K562 (cell line): Measurements from ENCODE around the gene CRACR2B. TPM values are rescaled to one million over a fixed set of nuclear protein-coding genes. Genes with fewer than 3 reads are reported as not detected.

Experiments used
- ARHGAP35 ChIP-seq: fragments of 450-650 bp; IDR thresholded peaks from 2 replicates; pipeline ENCODE4 v1.6.1; 2018; ENCODE audit not compliant: partially characterized antibody
- ATF2 ChIP-seq: sonication (generic); formaldehyde crosslinking; IDR thresholded peaks from 2 replicates; pipeline ENCODE4 v1.8.1; 2022; ENCODE audit warnings: missing genetic modification reagents
- COPS2 ChIP-seq: fragments of 450-650 bp; conservative IDR thresholded peaks from 2 replicates; pipeline ENCODE4 v1.6.1; 2016; ENCODE audit warnings: mild to moderate bottlenecking, moderate library complexity
- ESRRB ChIP-seq: fragments of 250-450 bp; sonication (Bioruptor Pico); IDR thresholded peaks from 2 replicates; pipeline ENCODE4 v1.5.0; 2020; ENCODE audit warnings: mild to moderate bottlenecking, moderate library complexity, borderline replicate concordance
- ETS2 ChIP-seq: IDR thresholded peaks from 2 replicates; pipeline ENCODE4 v1.6.1; 2016; ENCODE audit warnings: borderline replicate concordance, missing genetic modification characterization, mild to moderate bottlenecking, moderate library complexity, missing compliant biosample characterization; ENCODE audit not compliant: poor library complexity, severe bottlenecking
- FOXP1 ChIP-seq: sonication (generic); formaldehyde crosslinking; IDR thresholded peaks from 2 replicates; pipeline ENCODE4 v1.8.0; 2022; ENCODE audit warnings: mild to moderate bottlenecking, missing genetic modification reagents
- GATAD2A ChIP-seq: fragments of 450-650 bp; IDR thresholded peaks from 2 replicates; pipeline ENCODE4 v1.6.1; 2017
- HDAC6 ChIP-seq: IDR thresholded peaks from 2 replicates; pipeline ENCODE4 v1.6.1; 2012; ENCODE audit warnings: low read depth, mild to moderate bottlenecking, control low read depth, inconsistent platforms, low read length, moderate library complexity
- KLF1 ChIP-seq: fragments of 450-650 bp; IDR thresholded peaks from 2 replicates; pipeline ENCODE4 v1.6.1; 2016; ENCODE audit warnings: missing genetic modification characterization, missing compliant biosample characterization
- KLF6 ChIP-seq: fragments of 250-450 bp; sonication (Bioruptor Pico); IDR thresholded peaks from 2 replicates; pipeline ENCODE4 v1.4.0; 2020; ENCODE audit warnings: mild to moderate bottlenecking, moderate library complexity, borderline replicate concordance
- MECOM ChIP-seq: fragments of 250-450 bp; sonication (Bioruptor Pico); IDR thresholded peaks from 2 replicates; pipeline ENCODE4 v1.8.0; 2022; ENCODE audit warnings: inconsistent platforms
- PHF8 ChIP-seq: fragments of 200-600 bp; sonication (generic); IDR thresholded peaks from 2 replicates; pipeline ENCODE4 v1.6.1; 2012; ENCODE audit warnings: mixed run types, mild to moderate bottlenecking, inconsistent platforms, low read length, moderate library complexity, borderline replicate concordance
- POLR3G ChIP-seq: IDR thresholded peaks from 2 replicates; pipeline ENCODE4 v1.6.1; 2011; ENCODE audit not compliant: insufficient read length, insufficient replicate concordance; ENCODE audit errors: extremely low read depth
- RBFOX2 ChIP-seq: fragments of 200-400 bp; formaldehyde crosslinking; IDR thresholded peaks from 2 replicates; pipeline ENCODE4 v1.6.1; 2017; ENCODE audit warnings: low read depth, mild to moderate bottlenecking, low read length, moderate library complexity
- SMAD2 ChIP-seq: fragments of 150-350 bp; IDR thresholded peaks from 2 replicates; pipeline ENCODE4 v1.6.1; 2014; ENCODE audit warnings: low read depth, mild to moderate bottlenecking, low read length
- TAF9B ChIP-seq: fragments of 450-650 bp; IDR thresholded peaks from 2 replicates; pipeline ENCODE4 v1.6.1; 2018; ENCODE audit warnings: mild to moderate bottlenecking; ENCODE audit not compliant: partially characterized antibody
- TFAP4 ChIP-seq: sonication (generic); formaldehyde crosslinking; IDR thresholded peaks from 2 replicates; pipeline ENCODE4 v1.8.0; 2022; ENCODE audit warnings: missing genetic modification reagents, mild to moderate bottlenecking, moderate library complexity, borderline replicate concordance
- TSC22D4 ChIP-seq: fragments of 450-650 bp; IDR thresholded peaks from 2 replicates; pipeline ENCODE4 v1.6.1; 2016; ENCODE audit warnings: missing genetic modification characterization, missing biosample characterization, control low read depth
- ZBTB43 ChIP-seq: sonication (generic); formaldehyde crosslinking; IDR thresholded peaks from 2 replicates; pipeline ENCODE4 v1.8.0; 2023; ENCODE audit warnings: mild to moderate bottlenecking, missing genetic modification reagents
- ZNF217 ChIP-seq: sonication (generic); formaldehyde crosslinking; IDR thresholded peaks from 2 replicates; pipeline ENCODE4 v1.8.0; 2022; ENCODE audit warnings: mild to moderate bottlenecking, missing genetic modification reagents
- ZNF239 ChIP-seq: fragments of 250-450 bp; sonication (Bioruptor Pico); IDR thresholded peaks from 2 replicates; pipeline ENCODE4 v1.4.0; 2020; ENCODE audit warnings: mild to moderate bottlenecking
- ZNF324 ChIP-seq: fragments of 250-450 bp; sonication (Bioruptor Pico); IDR thresholded peaks from 2 replicates; pipeline ENCODE4 v1.4.0; 2020; ENCODE audit warnings: mild to moderate bottlenecking
- ZNF586 ChIP-seq: fragments of 450-650 bp; formaldehyde crosslinking; conservative IDR thresholded peaks from 2 replicates; pipeline ENCODE4 v1.4.0; 2020; ENCODE audit warnings: mild to moderate bottlenecking, moderate library complexity
- ZNF717 ChIP-seq: fragments of 250-450 bp; sonication (Bioruptor Pico); IDR thresholded peaks from 2 replicates; pipeline ENCODE4 v1.5.0; 2021
- polyA plus RNA-seq, 8 experiments: library from polyadenylated mRNA; depleted of rRNA in 4 of 8; stranded (reverse) in 5 of 8; unstranded in 3 of 8; fragments of >200 nt; fragmentation: Nextera tagmentation in 2 of 8; fragmentation: Illumina TruSeq in 1 of 8; extraction: Ambion mirVana in 2 of 8; extraction: Trizol in 1 of 8; gene quantifications; 2 replicates each; pipeline versions ENCODE4 v1.2.1 to v1.2.3, GENCODE V29; 2011 to 2014; ENCODE audit warnings: inconsistent platforms in 1 of 8, missing spikeins in 1 of 8
- total RNA-seq, 7 experiments: library from RNA; depleted of rRNA in 6 of 7; stranded (reverse); fragments of >200 nt in 6 of 7; fragmentation: Illumina TruSeq in 2 of 7; extraction: Trizol in 2 of 7; gene quantifications; 2 replicates each; pipeline versions ENCODE4 v1.2.1 to v1.2.3, GENCODE V29; 2011 to 2021; ENCODE audit warnings: low replicate concordance in 1 of 7
- TF ChIP-seq, protein P1 (sequence below): fragments of 450-650 bp; IDR thresholded peaks from 2 replicates; pipeline ENCODE4 v1.6.1; 2016; ENCODE audit warnings: mild to moderate bottlenecking

CRACR2B gene
- total and polyA plus RNA-seq, 9 of the 15 experiments (the other 6 are each of a cell fraction or from before 2014, with no cell fraction given) = 0.10 to 51.0 (median 6.0) TPM

- TF ChIP-seq ATF2 (CRISPR knock-in tag) = no peak
- TF ChIP-seq ZNF717 (CRISPR knock-in tag) = no peak
- TF ChIP-seq COPS2 = no peak
- no peak for TF ChIP-seq HDAC6
- no peak for TF ChIP-seq FOXP1 (CRISPR knock-in tag)
- TF ChIP-seq POLR3G = no peak
- TF ChIP-seq ESRRB (CRISPR knock-in tag) = no peak
- peak; percentile 64; the same call in 1 of the 2 replicates for TF ChIP-seq MECOM (CRISPR knock-in tag)
- no peak for TF ChIP-seq RBFOX2
- TF ChIP-seq PHF8 = no peak
- peak; percentile 80 for TF ChIP-seq TFAP4 (CRISPR knock-in tag)
- TF ChIP-seq ZNF586 (CRISPR knock-in tag) = no peak
- TF ChIP-seq ZNF217 = no peak
- TF ChIP-seq ZBTB43 (CRISPR knock-in tag) = no peak
- no peak for TF ChIP-seq TSC22D4 (tag)
- no peak for TF ChIP-seq KLF1 (tag)
- TF ChIP-seq ARHGAP35 = no peak
- TF ChIP-seq SMAD2 = no peak
- TF ChIP-seq, protein P1, sequence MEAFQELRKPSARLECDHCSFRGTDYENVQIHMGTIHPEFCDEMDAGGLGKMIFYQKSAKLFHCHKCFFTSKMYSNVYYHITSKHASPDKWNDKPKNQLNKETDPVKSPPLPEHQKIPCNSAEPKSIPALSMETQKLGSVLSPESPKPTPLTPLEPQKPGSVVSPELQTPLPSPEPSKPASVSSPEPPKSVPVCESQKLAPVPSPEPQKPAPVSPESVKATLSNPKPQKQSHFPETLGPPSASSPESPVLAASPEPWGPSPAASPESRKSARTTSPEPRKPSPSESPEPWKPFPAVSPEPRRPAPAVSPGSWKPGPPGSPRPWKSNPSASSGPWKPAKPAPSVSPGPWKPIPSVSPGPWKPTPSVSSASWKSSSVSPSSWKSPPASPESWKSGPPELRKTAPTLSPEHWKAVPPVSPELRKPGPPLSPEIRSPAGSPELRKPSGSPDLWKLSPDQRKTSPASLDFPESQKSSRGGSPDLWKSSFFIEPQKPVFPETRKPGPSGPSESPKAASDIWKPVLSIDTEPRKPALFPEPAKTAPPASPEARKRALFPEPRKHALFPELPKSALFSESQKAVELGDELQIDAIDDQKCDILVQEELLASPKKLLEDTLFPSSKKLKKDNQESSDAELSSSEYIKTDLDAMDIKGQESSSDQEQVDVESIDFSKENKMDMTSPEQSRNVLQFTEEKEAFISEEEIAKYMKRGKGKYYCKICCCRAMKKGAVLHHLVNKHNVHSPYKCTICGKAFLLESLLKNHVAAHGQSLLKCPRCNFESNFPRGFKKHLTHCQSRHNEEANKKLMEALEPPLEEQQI = no peak
- TF ChIP-seq ZNF324 = no peak
- TF ChIP-seq GATAD2A = no peak
- no peak for TF ChIP-seq TAF9B
- no peak for TF ChIP-seq KLF6
- TF ChIP-seq ETS2 = no peak
- no peak for TF ChIP-seq ZNF239 (CRISPR knock-in tag)
Observed at GRCh38 chr11:875769-876301, 48.1 kb downstream of the CRACR2B start (continued).
